Measurements from ENCODE around the gene SELENOM. TPM values are rescaled to one million over a fixed set of nuclear protein-coding genes. Genes with fewer than 3 reads are reported as not detected.

SELENOM gene, protein sequence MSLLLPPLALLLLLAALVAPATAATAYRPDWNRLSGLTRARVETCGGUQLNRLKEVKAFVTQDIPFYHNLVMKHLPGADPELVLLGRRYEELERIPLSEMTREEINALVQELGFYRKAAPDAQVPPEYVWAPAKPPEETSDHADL
- 62.4 and 83.5 TPM in 2 replicates for total RNA-seq

GRCh38 chr22:31107178-31107893 is at the start of gene SELENOM:
SELENOM (minus strand) TSS chr22:31107568; CDS start chr22:31107505, 63 bp downstream.

DNA sequence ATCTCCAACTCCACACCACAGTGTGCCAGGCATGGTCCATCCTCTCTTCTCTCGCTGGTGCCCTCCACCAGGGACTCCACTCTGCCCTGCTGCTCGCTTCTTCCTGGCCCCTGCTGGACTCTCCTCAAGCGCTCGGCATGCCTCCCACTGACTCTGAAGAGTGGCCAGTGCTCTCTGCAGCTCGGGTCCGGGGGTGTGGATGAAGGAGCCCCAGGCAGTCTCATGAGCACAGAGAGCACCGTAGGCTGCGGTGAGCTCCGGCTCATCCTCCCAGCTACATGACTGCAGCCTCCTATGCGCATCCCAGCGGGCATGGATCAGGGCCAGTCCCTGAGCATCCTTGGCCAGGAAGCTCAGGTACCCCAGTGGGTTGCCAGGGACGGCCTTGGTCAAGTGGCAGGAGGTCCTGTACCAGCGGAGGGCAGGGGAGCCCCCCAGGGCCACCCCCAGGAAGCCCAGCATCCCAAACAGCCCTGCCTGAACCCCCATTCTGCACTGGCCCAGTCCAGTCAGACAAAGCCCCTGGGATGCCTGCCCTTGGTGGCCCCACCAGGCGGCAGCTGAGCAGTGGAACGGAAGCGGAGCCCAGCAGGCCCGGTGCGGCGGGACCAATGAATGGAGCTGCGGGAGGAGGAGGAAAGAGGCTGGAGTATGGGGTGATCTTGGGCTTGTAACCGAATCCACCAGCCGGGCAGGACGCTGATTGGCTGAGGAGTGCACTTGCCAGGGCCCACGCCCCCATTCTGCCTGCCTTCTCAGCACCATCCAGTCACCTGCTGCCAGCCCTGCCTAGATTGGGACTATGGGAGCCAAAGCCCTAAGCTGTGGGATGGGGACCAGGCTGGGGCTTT is 32.7 kb upstream of the SELENOM start, which contains the start of gene PLA2G3:
TSS of gene PLA2G3 (minus strand) at position 643 of the 851 bp plus-strand sequence. CDS start at position 489, 154 bp downstream.

GRCh38 chr22:31122532-31123291 is 15.3 kb upstream of the SELENOM start, which contains the start of gene INPP5J:
INPP5J (plus strand) TSS chr22:31122966; CDS start chr22:31123015, 49 bp downstream.

GRCh38 chr22:31080848-31081649 is 26.3 kb downstream of the SELENOM start, which contains the start of gene SMTN:
SMTN (plus strand) TSS chr22:31081318; CDS start chr22:31083259, 1,941 bp downstream.

Other genes starting within 250 kb of the SELENOM start
- 12.8 and 13.1 TPM in 2 replicates for gene MORC2, start 138.8 kb downstream of the SELENOM start, total RNA-seq
- 17.3 and 24.1 TPM in 2 replicates for gene TUG1, start 138.3 kb downstream of the SELENOM start, total RNA-seq
- 59.1 and 99.7 TPM in 2 replicates for gene SMTN, start 26.2 kb downstream of the SELENOM start, total RNA-seq
- 0.16 and 0.17 TPM in 2 replicates for gene INPP5J, start 15.4 kb upstream of the SELENOM start, total RNA-seq
- 0.16 TPM in 1 of 2 replicates, not detected in the other for gene PLA2G3, start 32.9 kb upstream of the SELENOM start, total RNA-seq
- 24.3 and 26.2 TPM in 2 replicates for gene RNF185, start 52.6 kb upstream of the SELENOM start, total RNA-seq
- 16.9 and 21.3 TPM in 2 replicates for gene LIMK2, start 104.7 kb upstream of the SELENOM start, total RNA-seq
- 37.4 and 54.0 TPM in 2 replicates for gene PIK3IP1, start 184.9 kb upstream of the SELENOM start, total RNA-seq
- gene PATZ1, start 238.8 kb upstream of the SELENOM start, total RNA-seq, result 8.8 and 14.9 TPM in 2 replicates